GM23248 (cell line): ENCODE measurements around the gene CUL3. TPM values are rescaled to one million over a fixed set of nuclear protein-coding genes. Genes with fewer than 3 reads are reported as not detected.
A peak's percentile ranks its signal among the peaks of the same experiment; 100 is the strongest.
"Not testable (repeated sequence)": the region's sequence is repeated elsewhere in the genome, so short reads cannot be mapped to it uniquely, and the experiment has no call there.

Experiments
- DNase-seq: peaks from one replicate; pipeline ENCODE4 v3.0.0-alpha.2; 2015
- H2AFZ ChIP-seq: fragments of 200-600 bp; sonication (generic); 2 replicates; pipeline ENCODE4 v1.6.1; 2016; ENCODE audit warnings: antibody characterized with exemption
- H3F3A ChIP-seq: fragments of 200-600 bp; sonication (generic); 2 replicates; pipeline ENCODE4 v1.6.1; 2016; ENCODE audit warnings: mild to moderate bottlenecking, antibody characterized with exemption, mixed run types; ENCODE audit not compliant: insufficient read depth
- H3K27ac ChIP-seq: fragments of 200-600 bp; sonication (generic); 2 replicates; pipeline ENCODE4 v1.5.1; 2016; ENCODE audit warnings: mild to moderate bottlenecking
- H3K27me3 ChIP-seq: fragments of 200-600 bp; sonication (generic); replicated peaks from 2 replicates; pipeline ENCODE4 v1.6.1; 2016; ENCODE audit warnings: mild to moderate bottlenecking; ENCODE audit not compliant: insufficient read depth
- H3K36me3 ChIP-seq: fragments of 200-600 bp; sonication (generic); 2 replicates; pipeline ENCODE4 v1.6.1; 2016; ENCODE audit warnings: low read depth, mild to moderate bottlenecking
- H3K4me1 ChIP-seq: fragments of 200-600 bp; sonication (generic); 2 replicates; pipeline ENCODE4 v1.6.1; 2016; ENCODE audit warnings: mild to moderate bottlenecking; ENCODE audit not compliant: insufficient read depth
- H3K4me2 ChIP-seq: fragments of 200-600 bp; sonication (generic); one replicate; pipeline ENCODE4 v1.6.1; 2016; ENCODE audit warnings: mild to moderate bottlenecking; ENCODE audit not compliant: unreplicated experiment
- H3K4me3 ChIP-seq: fragments of 200-600 bp; sonication (generic); 2 replicates; pipeline ENCODE4 v1.5.1; 2016; ENCODE audit warnings: mild to moderate bottlenecking
- H3K79me2 ChIP-seq: fragments of 200-600 bp; sonication (generic); 2 replicates; pipeline ENCODE4 v1.6.1; 2016; ENCODE audit warnings: mild to moderate bottlenecking; ENCODE audit not compliant: insufficient read depth
- H3K9ac ChIP-seq: fragments of 200-600 bp; sonication (generic); 2 replicates; pipeline ENCODE4 v1.6.1; 2016; ENCODE audit warnings: mild to moderate bottlenecking
- H3K9me2 ChIP-seq: fragments of 200-600 bp; sonication (generic); 2 replicates; pipeline ENCODE4 v1.6.1; 2016; ENCODE audit warnings: mixed run types, mild to moderate bottlenecking, moderate library complexity; ENCODE audit not compliant: insufficient read depth
- H3K9me3 ChIP-seq: fragments of 200-600 bp; sonication (generic); one replicate; pipeline ENCODE4 v1.6.1; 2017; ENCODE audit warnings: low read depth
- H4K20me1 ChIP-seq: fragments of 200-600 bp; sonication (generic); 2 replicates; pipeline ENCODE4 v1.6.0; 2016; ENCODE audit not compliant: insufficient read depth
- EZH2 ChIP-seq: fragments of 200-600 bp; sonication (generic); IDR thresholded peaks from 2 replicates; pipeline ENCODE4 v1.6.1; 2018; ENCODE audit warnings: antibody characterized with exemption, mild to moderate bottlenecking; ENCODE audit not compliant: insufficient read depth, poor library complexity, severe bottlenecking
- EZH2phosphoT487 ChIP-seq: fragments of 200-600 bp; sonication (generic); IDR thresholded peaks from 2 replicates; pipeline ENCODE4 v1.6.1; 2018; ENCODE audit warnings: antibody characterized with exemption, moderate library complexity, mild to moderate bottlenecking, low read depth; ENCODE audit not compliant: insufficient read depth
- WGBS, 2 experiments: methylation state at CpG; one replicate each; pipeline ENCODE4 v1.1.6; 2015 to 2017; ENCODE audit warnings: low lambda C conversion rate in 2 of 2, low coverage in 1 of 2; ENCODE audit errors: missing lambda C conversion rate in 2 of 2; 5-methylcytosine and 5-hydroxymethylcytosine counted together
- in situ Hi-C: fragments of 300-500 bp; cut with MboI; formaldehyde crosslinking; loops from 2 replicates; pipeline ENCODE4 v1.15.0; 2020
- polyA plus RNA-seq: library from polyadenylated mRNA; unstranded; fragments of >200 nt; fragmentation: Nextera tagmentation; extraction: Ambion mirVana; gene quantifications from 2 replicates; pipeline ENCODE4 v1.2.1, GENCODE V29; 2016
- total RNA-seq: library from RNA; depleted of rRNA; stranded (reverse); fragments of >200 nt; shearing (Covaris generic); gene quantifications from 2 replicates; pipeline ENCODE4 v1.2.3, GENCODE V29; 2014

CUL3 gene
- total and polyA plus RNA-seq, 2 experiments from 2014 or later = 24.7 to 47.8 TPM

GRCh38 chr2:224523626-224524577, 61.3 kb downstream of the CUL3 start:
- 88 to 92% methylated on average over 6 of the region's 6 CpGs for WGBS, 2 experiments
- Histone ChIP-seq H4K20me1 (peaks cover 8% of the 10 kb centered on the region; the same call in 1 of the 2 replicates), H3K4me1 (peaks cover 26% of the 10 kb centered on the region), H3K4me2 (no peak overlapping the region), H3K9me2 (no peaks in the 10 kb centered on the region), H3K36me3 (no peaks in the 10 kb centered on the region; the same call in 1 of the 2 replicates), H3K79me2 (peaks cover 99% of the 10 kb centered on the region), H2AFZ (no peak overlapping the region), H3K4me3 (no peak overlapping the region), H3F3A (peaks cover 25% of the 10 kb centered on the region), H3K9me3 (no peaks in the 10 kb centered on the region), H3K27me3 (no peaks in the 10 kb centered on the region), H3K9ac (no peak overlapping the region), H3K27ac (no peak overlapping the region)
- TF ChIP-seq EZH2 = no peak
- TF ChIP-seq EZH2phosphoT487 = no peak
- no peak for DNase-seq
- in situ Hi-C loops = no loop called here

- Histone ChIP-seq H4K20me1 (peaks cover 12% of the 10 kb centered on the region; the same call in 1 of the 2 replicates), H3K79me2 (peaks cover 99% of the 10 kb centered on the region), H3K4me1 (peaks cover 41% of the 10 kb centered on the region), H3F3A (peaks cover 36% of the 10 kb centered on the region)
- DNase-seq, H3K4me3 ChIP-seq, H3K27me3 ChIP-seq, H3K9me2 ChIP-seq, H3K36me3 ChIP-seq, in situ Hi-C loops, H3K9me3 ChIP-seq, H3K9ac ChIP-seq, H3K4me2 ChIP-seq, H3K27ac ChIP-seq, H2AFZ ChIP-seq: not testable (repeated sequence)
- 93 to 95% methylated on average over 9 to 10 of the region's 10 CpGs for WGBS, 2 experiments
Observed at GRCh38 chr2:224522483-224522882, 62.7 kb downstream of the CUL3 start.

- Histone ChIP-seq H3K4me3 (peak overlapping the region; percentile 45), H3F3A (peaks cover 42% of the 10 kb centered on the region), H3K4me1 (peaks cover 47% of the 10 kb centered on the region), H4K20me1 (peaks cover 15% of the 10 kb centered on the region; the same call in 1 of the 2 replicates), H3K9me2 (no peaks in the 10 kb centered on the region), H3K36me3 (no peaks in the 10 kb centered on the region), H3K79me2 (peaks cover 99% of the 10 kb centered on the region), H3K27ac (peak overlapping the region; percentile 76), H2AFZ (no peak overlapping the region), H3K9ac (peak overlapping the region; percentile 52), H3K27me3 (no peaks in the 10 kb centered on the region), H3K9me3 (no peaks in the 10 kb centered on the region), H3K4me2 (peak overlapping the region; percentile 68)
- TF ChIP-seq EZH2 (no peak), EZH2phosphoT487 (no peak)
- in situ Hi-C loops = no loop called here
- WGBS, 2 experiments = 0% methylated on average over 1 of the region's 1 CpG
- peak; percentile 76 for DNase-seq
Observed at GRCh38 chr2:224520064-224520463, 65.1 kb downstream of the CUL3 start.

GRCh38 chr2:224518806-224519580, 66.2 kb downstream of the CUL3 start:
- H3F3A ChIP-seq = peaks cover 42% of the 10 kb centered on the region
- H3K27ac ChIP-seq = peak overlapping the region; percentile 76
- TF ChIP-seq EZH2phosphoT487 (no peak), EZH2 (no peak)
- in situ Hi-C loops = no loop called here
- H3K79me2 ChIP-seq = peaks cover 99% of the 10 kb centered on the region
- H2AFZ ChIP-seq = no peak overlapping the region
- no peaks in the 10 kb centered on the region for H3K9me2 ChIP-seq
- 0 out of 2 replicates have a peak overlapping the region, but pooled peaks have one; percentile 4 for H3K9ac ChIP-seq
- 90 to 93% methylated on average over 4 of the region's 4 CpGs for WGBS, 2 experiments
- peak; percentile 87 for DNase-seq
- H4K20me1 ChIP-seq = peaks cover 10% of the 10 kb centered on the region; the same call in 1 of the 2 replicates
- no peaks in the 10 kb centered on the region for H3K9me3 ChIP-seq
- H3K27me3 ChIP-seq = no peaks in the 10 kb centered on the region
- H3K4me1 ChIP-seq = peaks cover 49% of the 10 kb centered on the region
- no peak overlapping the region for H3K4me3 ChIP-seq
- no peaks in the 10 kb centered on the region for H3K36me3 ChIP-seq
- peak overlapping the region; percentile 68 for H3K4me2 ChIP-seq
